DND-41 (cell line): ENCODE measurements around the gene ATF1.
A peak's percentile ranks its signal among the peaks of the same experiment; 100 is the strongest.
"Not testable (repeated sequence)": the region's sequence is repeated elsewhere in the genome, so short reads cannot be mapped to it uniquely, and the experiment has no call there.

Experiments
- ATAC-seq: fragments of 200-7000 bp; cut with Tn5 transposase; 3 replicates; pipeline ENCODE4 v1.9.1; 2021; ENCODE audit warnings: low read depth; ENCODE audit not compliant: insufficient read depth
- DNase-seq: peaks from one replicate; pipeline ENCODE4 v3.0.0-alpha.2; 2020
- H2AFZ ChIP-seq: 2 replicates; pipeline ENCODE4 v1.6.0; 2012; ENCODE audit warnings: low read depth, low read length
- H3K27ac ChIP-seq: 2 replicates; pipeline ENCODE4 v1.5.1; 2012; ENCODE audit warnings: low read length, inconsistent platforms
- H3K27me3 ChIP-seq: fragments of 200-600 bp; sonication (generic); 2 replicates; pipeline ENCODE4 v1.6.0; 2012; ENCODE audit warnings: low read length, mild to moderate bottlenecking, inconsistent platforms; ENCODE audit not compliant: insufficient read depth, poor library complexity
- H3K36me3 ChIP-seq: 2 replicates; pipeline ENCODE4 v1.5.1; 2012; ENCODE audit warnings: low read length, inconsistent platforms; ENCODE audit not compliant: insufficient read depth
- H3K4me1 ChIP-seq: 2 replicates; pipeline ENCODE4 v1.5.1; 2012; ENCODE audit warnings: mild to moderate bottlenecking, low read length; ENCODE audit not compliant: insufficient read depth
- H3K4me2 ChIP-seq: 2 replicates; pipeline ENCODE4 v1.6.0; 2012; ENCODE audit warnings: mild to moderate bottlenecking, moderate library complexity, low read length, inconsistent platforms; ENCODE audit not compliant: insufficient read depth
- H3K4me3 ChIP-seq, 2 experiments: fragments of 200-600 bp in 1 of 2; shearing (Covaris generic) in 1 of 2; 2 replicates each; pipeline ENCODE4 v1.5.1; 2012 to 2016; ENCODE audit warnings: inconsistent platforms in 2 of 2, low read length in 2 of 2, mild to moderate bottlenecking in 2 of 2, low read depth in 1 of 2, moderate library complexity in 1 of 2
- H3K79me2 ChIP-seq: 2 replicates; pipeline ENCODE4 v1.6.0; 2012; ENCODE audit warnings: low read length, inconsistent platforms; ENCODE audit not compliant: insufficient read depth
- H3K9ac ChIP-seq: 2 replicates; pipeline ENCODE4 v1.6.0; 2012; ENCODE audit warnings: low read depth, mild to moderate bottlenecking, inconsistent platforms, low read length, moderate library complexity
- H3K9me3 ChIP-seq: 2 replicates; pipeline ENCODE4 v1.5.1; 2012; ENCODE audit warnings: low read length, moderate library complexity, mild to moderate bottlenecking, inconsistent platforms; ENCODE audit not compliant: insufficient read depth, severe bottlenecking
- H4K20me1 ChIP-seq: 2 replicates; pipeline ENCODE4 v1.6.0; 2012; ENCODE audit warnings: low read length; ENCODE audit not compliant: insufficient read depth
- EZH2 ChIP-seq: IDR thresholded peaks from 3 replicates; pipeline ENCODE4 v1.6.1; 2012; ENCODE audit warnings: borderline replicate concordance, low read depth, mild to moderate bottlenecking, moderate library complexity, low read length, inconsistent platforms; ENCODE audit not compliant: severe bottlenecking
- TF ChIP-seq, protein P1 (sequence below): IDR thresholded peaks from 2 replicates; pipeline ENCODE4 v1.5.1; 2012; ENCODE audit warnings: borderline replicate concordance, low read length, moderate library complexity, mild to moderate bottlenecking; ENCODE audit not compliant: poor library complexity, severe bottlenecking; ENCODE audit errors: extremely low read depth

ATF1 gene

GRCh38 chr12:50820177-50820576 is 56.3 kb downstream of the ATF1 start:
- Histone ChIP-seq H3K9ac (no peak overlapping the region), H3K4me2 (no peak overlapping the region), H3K79me2 (no peaks in the 10 kb centered on the region), H3K9me3 (no peaks in the 10 kb centered on the region), H3K27ac (no peak overlapping the region), H4K20me1 (no peaks in the 10 kb centered on the region), H2AFZ (no peak overlapping the region), H3K27me3 (no peaks in the 10 kb centered on the region), H3K4me3 (no peak overlapping the region), H3K4me1 (no peaks in the 10 kb centered on the region), H3K36me3 (peaks cover 45% of the 10 kb centered on the region)
- DNase-seq, result no peak
- no peak for ATAC-seq
- TF ChIP-seq EZH2, result no peak
- TF ChIP-seq, protein P1, sequence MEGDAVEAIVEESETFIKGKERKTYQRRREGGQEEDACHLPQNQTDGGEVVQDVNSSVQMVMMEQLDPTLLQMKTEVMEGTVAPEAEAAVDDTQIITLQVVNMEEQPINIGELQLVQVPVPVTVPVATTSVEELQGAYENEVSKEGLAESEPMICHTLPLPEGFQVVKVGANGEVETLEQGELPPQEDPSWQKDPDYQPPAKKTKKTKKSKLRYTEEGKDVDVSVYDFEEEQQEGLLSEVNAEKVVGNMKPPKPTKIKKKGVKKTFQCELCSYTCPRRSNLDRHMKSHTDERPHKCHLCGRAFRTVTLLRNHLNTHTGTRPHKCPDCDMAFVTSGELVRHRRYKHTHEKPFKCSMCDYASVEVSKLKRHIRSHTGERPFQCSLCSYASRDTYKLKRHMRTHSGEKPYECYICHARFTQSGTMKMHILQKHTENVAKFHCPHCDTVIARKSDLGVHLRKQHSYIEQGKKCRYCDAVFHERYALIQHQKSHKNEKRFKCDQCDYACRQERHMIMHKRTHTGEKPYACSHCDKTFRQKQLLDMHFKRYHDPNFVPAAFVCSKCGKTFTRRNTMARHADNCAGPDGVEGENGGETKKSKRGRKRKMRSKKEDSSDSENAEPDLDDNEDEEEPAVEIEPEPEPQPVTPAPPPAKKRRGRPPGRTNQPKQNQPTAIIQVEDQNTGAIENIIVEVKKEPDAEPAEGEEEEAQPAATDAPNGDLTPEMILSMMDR, result no peak

DNA sequence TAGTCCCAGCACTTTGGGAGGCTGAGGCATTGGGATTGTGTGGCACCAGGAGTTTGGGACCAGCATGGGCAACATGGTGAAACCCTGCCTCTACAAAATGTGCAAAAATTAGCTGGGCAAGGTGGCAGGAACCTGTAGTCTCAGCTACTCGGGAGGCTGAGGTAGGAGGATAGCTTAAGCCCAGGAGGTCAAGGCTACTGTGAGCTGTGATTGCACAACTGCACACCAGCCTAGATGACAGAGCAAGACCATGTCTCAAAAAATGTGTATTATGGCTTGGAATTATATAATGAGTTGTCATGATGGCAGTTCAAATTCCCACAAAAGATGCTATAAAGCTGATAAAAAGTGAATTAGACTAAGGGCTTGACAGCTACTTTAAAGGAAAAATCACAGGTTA is 58.2 kb downstream of the ATF1 start:
- H3K9me3 ChIP-seq, result no peaks in the 10 kb centered on the region
- no peak overlapping the region for H3K4me2 ChIP-seq
- no peaks in the 10 kb centered on the region for H3K79me2 ChIP-seq
- H3K27me3 ChIP-seq, result no peaks in the 10 kb centered on the region
- H3K4me1 ChIP-seq, result no peaks in the 10 kb centered on the region
- H4K20me1 ChIP-seq, result no peaks in the 10 kb centered on the region
- TF ChIP-seq, protein P1, result no peak
- no peak for TF ChIP-seq EZH2
- ATAC-seq (no peak), DNase-seq (no peak)
- H3K36me3 ChIP-seq, result peaks cover 26% of the 10 kb centered on the region; the same call in 1 of the 2 replicates
- no peak overlapping the region for H3K9ac ChIP-seq
- no peak overlapping the region for H2AFZ ChIP-seq
- no peak overlapping the region for H3K27ac ChIP-seq
- no peak overlapping the region for H3K4me3 ChIP-seq

DNA sequence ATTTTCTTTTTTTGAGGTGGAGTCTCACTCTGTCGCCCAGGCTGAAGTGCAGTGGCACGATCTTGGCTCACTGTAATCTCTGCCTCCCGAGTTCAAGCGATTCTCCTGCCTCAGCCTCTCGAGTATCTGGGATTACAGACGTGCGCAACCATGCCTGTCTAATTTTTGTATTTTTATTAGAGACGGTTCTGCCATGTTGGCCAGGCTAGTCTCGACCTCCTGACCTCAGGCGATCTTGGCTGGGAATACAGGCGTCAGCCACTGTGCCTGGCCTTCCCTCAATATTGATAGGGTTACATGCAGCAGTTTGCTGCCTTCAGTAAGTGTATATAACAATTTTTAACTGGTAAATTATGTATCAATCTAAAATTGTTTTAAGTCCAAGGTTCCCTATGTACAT is 59.8 kb downstream of the ATF1 start:
- ATAC-seq, H3K27me3 ChIP-seq: not testable (repeated sequence)

GRCh38 chr12:50824914-50825313 is 61.0 kb downstream of the ATF1 start:
- Histone ChIP-seq H3K4me3 (no peak overlapping the region), H3K4me1 (no peaks in the 10 kb centered on the region), H3K36me3 (0 out of 2 replicates have a peak, but pooled peaks cover 3% of the 10 kb centered on the region), H3K27ac (no peak overlapping the region), H3K9me3 (no peaks in the 10 kb centered on the region), H3K27me3 (no peaks in the 10 kb centered on the region), H4K20me1 (no peaks in the 10 kb centered on the region), H3K4me2 (no peak overlapping the region), H3K9ac (no peak overlapping the region), H3K79me2 (no peaks in the 10 kb centered on the region), H2AFZ (no peak overlapping the region)
- no peak for TF ChIP-seq EZH2
- TF ChIP-seq, protein P1, result no peak
- ATAC-seq, result 0 out of 3 replicates have a peak, but pooled peaks have one; percentile 19
- DNase-seq, result no peak

More for the DNA sequence above, 59.8 kb downstream of the ATF1 start:
- not testable (repeated sequence) for H3K79me2 ChIP-seq, H3K4me3 ChIP-seq, H4K20me1 ChIP-seq, H3K9me3 ChIP-seq, H3K4me1 ChIP-seq, DNase-seq, H3K27ac ChIP-seq, H3K4me2 ChIP-seq, H2AFZ ChIP-seq, H3K9ac ChIP-seq
- H3K36me3 ChIP-seq, result peaks cover 12% of the 10 kb centered on the region; the same call in 1 of the 2 replicates
